H1 (cell line): ENCODE data around the gene PTPRT. TPM values are rescaled to one million over a fixed set of nuclear protein-coding genes. Genes with fewer than 3 reads are reported as not detected.

Experiments used
- BACH1 ChIP-seq: IDR thresholded peaks from 2 replicates; pipeline ENCODE4 v1.6.1; 2012; ENCODE audit warnings: low read length, improper control_type of control experiment
- BRCA1 ChIP-seq: IDR thresholded peaks from 2 replicates; pipeline ENCODE4 v1.6.1; 2012; ENCODE audit warnings: low read depth, low read length, improper control_type of control experiment
- CREB1 ChIP-seq: IDR thresholded peaks from 2 replicates; pipeline ENCODE4 v1.6.1; 2012; ENCODE audit warnings: inconsistent platforms
- PHF8 ChIP-seq: fragments of 200-600 bp; sonication (generic); conservative IDR thresholded peaks from 2 replicates; pipeline ENCODE4 v1.7.1; 2012; ENCODE audit warnings: low read depth, mild to moderate bottlenecking, inconsistent platforms, low read length, moderate library complexity
- SAP30 ChIP-seq: fragments of 300-600 bp; sonication (generic); IDR thresholded peaks from 2 replicates; pipeline ENCODE4 v1.7.1; 2012; ENCODE audit warnings: low read length, moderate library complexity, mild to moderate bottlenecking, inconsistent platforms; ENCODE audit not compliant: insufficient read depth, insufficient replicate concordance
- polyA plus RNA-seq, 7 experiments: library from polyadenylated mRNA; depleted of rRNA in 3 of 7; stranded (reverse) in 5 of 7; unstranded in 2 of 7; fragments of >200 nt in 5 of 7; fragments of 200-250 nt in 2 of 7; gene quantifications; 1 replicate in 5 of 7; 2 replicates in 1 of 7; 4 replicates in 1 of 7; pipeline versions ENCODE4 v1.2.1 to v1.2.3, GENCODE V29; 2011 to 2013; ENCODE audit warnings: missing spikeins in 2 of 7, mixed read lengths in 2 of 7
- total RNA-seq: library from RNA; stranded (reverse); fragmentation: NEBNext Ultra II Directional; extraction: Animal tissue kit (Norgen Biotek cat#: 25700); gene quantifications from 2 replicates; pipeline ENCODE4 v1.2.1, GENCODE V29; 2021
- TF ChIP-seq, protein P1 (sequence below): fragments of 300-600 bp; sonication (generic); IDR thresholded peaks from 2 replicates; pipeline ENCODE4 v1.7.1; 2012; ENCODE audit warnings: low read length, moderate library complexity, mild to moderate bottlenecking, inconsistent platforms; ENCODE audit not compliant: insufficient replicate concordance

The PTPRT gene
- total and polyA plus RNA-seq, 2 of the 8 experiments (the other 6 are each of a cell fraction or from before 2014, with no cell fraction given), result 0.33 to 1.8 TPM

DNA sequence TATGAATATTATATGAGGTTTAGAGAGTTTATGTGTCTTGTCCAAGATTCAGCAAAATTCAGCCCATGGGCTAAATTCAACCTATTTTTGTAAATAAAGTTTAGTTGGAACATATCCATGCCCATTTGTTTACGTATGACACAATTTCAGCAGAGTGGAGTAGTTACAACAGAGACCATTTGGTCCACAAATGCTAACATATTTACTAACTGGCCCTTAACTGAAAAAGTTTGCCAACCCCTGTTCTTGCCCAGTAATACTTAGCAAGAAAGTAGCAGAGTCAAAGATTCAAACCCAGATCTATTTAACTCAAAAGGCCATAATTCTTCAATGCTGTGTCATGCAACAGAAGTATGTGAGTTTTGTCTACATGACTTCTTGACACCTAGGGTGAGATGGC is 561.0 kb downstream of the PTPRT start (continued):
- TF ChIP-seq, protein P1, sequence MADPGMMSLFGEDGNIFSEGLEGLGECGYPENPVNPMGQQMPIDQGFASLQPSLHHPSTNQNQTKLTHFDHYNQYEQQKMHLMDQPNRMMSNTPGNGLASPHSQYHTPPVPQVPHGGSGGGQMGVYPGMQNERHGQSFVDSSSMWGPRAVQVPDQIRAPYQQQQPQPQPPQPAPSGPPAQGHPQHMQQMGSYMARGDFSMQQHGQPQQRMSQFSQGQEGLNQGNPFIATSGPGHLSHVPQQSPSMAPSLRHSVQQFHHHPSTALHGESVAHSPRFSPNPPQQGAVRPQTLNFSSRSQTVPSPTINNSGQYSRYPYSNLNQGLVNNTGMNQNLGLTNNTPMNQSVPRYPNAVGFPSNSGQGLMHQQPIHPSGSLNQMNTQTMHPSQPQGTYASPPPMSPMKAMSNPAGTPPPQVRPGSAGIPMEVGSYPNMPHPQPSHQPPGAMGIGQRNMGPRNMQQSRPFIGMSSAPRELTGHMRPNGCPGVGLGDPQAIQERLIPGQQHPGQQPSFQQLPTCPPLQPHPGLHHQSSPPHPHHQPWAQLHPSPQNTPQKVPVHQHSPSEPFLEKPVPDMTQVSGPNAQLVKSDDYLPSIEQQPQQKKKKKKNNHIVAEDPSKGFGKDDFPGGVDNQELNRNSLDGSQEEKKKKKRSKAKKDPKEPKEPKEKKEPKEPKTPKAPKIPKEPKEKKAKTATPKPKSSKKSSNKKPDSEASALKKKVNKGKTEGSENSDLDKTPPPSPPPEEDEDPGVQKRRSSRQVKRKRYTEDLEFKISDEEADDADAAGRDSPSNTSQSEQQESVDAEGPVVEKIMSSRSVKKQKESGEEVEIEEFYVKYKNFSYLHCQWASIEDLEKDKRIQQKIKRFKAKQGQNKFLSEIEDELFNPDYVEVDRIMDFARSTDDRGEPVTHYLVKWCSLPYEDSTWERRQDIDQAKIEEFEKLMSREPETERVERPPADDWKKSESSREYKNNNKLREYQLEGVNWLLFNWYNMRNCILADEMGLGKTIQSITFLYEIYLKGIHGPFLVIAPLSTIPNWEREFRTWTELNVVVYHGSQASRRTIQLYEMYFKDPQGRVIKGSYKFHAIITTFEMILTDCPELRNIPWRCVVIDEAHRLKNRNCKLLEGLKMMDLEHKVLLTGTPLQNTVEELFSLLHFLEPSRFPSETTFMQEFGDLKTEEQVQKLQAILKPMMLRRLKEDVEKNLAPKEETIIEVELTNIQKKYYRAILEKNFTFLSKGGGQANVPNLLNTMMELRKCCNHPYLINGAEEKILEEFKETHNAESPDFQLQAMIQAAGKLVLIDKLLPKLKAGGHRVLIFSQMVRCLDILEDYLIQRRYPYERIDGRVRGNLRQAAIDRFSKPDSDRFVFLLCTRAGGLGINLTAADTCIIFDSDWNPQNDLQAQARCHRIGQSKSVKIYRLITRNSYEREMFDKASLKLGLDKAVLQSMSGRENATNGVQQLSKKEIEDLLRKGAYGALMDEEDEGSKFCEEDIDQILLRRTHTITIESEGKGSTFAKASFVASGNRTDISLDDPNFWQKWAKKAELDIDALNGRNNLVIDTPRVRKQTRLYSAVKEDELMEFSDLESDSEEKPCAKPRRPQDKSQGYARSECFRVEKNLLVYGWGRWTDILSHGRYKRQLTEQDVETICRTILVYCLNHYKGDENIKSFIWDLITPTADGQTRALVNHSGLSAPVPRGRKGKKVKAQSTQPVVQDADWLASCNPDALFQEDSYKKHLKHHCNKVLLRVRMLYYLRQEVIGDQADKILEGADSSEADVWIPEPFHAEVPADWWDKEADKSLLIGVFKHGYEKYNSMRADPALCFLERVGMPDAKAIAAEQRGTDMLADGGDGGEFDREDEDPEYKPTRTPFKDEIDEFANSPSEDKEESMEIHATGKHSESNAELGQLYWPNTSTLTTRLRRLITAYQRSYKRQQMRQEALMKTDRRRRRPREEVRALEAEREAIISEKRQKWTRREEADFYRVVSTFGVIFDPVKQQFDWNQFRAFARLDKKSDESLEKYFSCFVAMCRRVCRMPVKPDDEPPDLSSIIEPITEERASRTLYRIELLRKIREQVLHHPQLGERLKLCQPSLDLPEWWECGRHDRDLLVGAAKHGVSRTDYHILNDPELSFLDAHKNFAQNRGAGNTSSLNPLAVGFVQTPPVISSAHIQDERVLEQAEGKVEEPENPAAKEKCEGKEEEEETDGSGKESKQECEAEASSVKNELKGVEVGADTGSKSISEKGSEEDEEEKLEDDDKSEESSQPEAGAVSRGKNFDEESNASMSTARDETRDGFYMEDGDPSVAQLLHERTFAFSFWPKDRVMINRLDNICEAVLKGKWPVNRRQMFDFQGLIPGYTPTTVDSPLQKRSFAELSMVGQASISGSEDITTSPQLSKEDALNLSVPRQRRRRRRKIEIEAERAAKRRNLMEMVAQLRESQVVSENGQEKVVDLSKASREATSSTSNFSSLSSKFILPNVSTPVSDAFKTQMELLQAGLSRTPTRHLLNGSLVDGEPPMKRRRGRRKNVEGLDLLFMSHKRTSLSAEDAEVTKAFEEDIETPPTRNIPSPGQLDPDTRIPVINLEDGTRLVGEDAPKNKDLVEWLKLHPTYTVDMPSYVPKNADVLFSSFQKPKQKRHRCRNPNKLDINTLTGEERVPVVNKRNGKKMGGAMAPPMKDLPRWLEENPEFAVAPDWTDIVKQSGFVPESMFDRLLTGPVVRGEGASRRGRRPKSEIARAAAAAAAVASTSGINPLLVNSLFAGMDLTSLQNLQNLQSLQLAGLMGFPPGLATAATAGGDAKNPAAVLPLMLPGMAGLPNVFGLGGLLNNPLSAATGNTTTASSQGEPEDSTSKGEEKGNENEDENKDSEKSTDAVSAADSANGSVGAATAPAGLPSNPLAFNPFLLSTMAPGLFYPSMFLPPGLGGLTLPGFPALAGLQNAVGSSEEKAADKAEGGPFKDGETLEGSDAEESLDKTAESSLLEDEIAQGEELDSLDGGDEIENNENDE, result no peak
- TF ChIP-seq PHF8 (no peak), CREB1 (no peak), BACH1 (no peak), BRCA1 (no peak), SAP30 (no peak)
